CD8-positive, alpha-beta memory T cell (primary cell): Measurements from ENCODE around the gene LITAF. TPM values are rescaled to one million over a fixed set of nuclear protein-coding genes. Genes with fewer than 3 reads are reported as not detected.

Experiments used
- CTCF ChIA-PET: fragments of 350-600 bp; sonication (Branson Sonifier 250); formaldehyde crosslinking; loops from one replicate; lab custom pipeline; 2021; ENCODE audit warnings: antibody characterized with exemption; lab: Charles Lee
- POLR2A ChIA-PET: fragments of 350-600 bp; sonication (Branson Sonifier 250); formaldehyde crosslinking; loops from one replicate; lab custom pipeline; 2021; ENCODE audit warnings: antibody characterized with exemption; lab: Charles Lee
- DNase-seq, 5 donors: peaks; one replicate each; pipeline versions ENCODE4 v3.0.0 to v3.0.0-alpha.2; 2020 to 2022; ENCODE audit warnings: mixed read lengths in 1 of 5
- H3K27ac ChIP-seq: one replicate; pipeline ENCODE4 v1.7.0; 2013; ENCODE audit warnings: low read depth, mild to moderate bottlenecking, low read length, moderate library complexity
- H3K27me3 ChIP-seq: 2 replicates; pipeline ENCODE4 v1.7.0; 2013; ENCODE audit warnings: low read length, mild to moderate bottlenecking; ENCODE audit not compliant: insufficient read depth, poor library complexity, severe bottlenecking
- H3K36me3 ChIP-seq: 2 replicates; pipeline ENCODE4 v1.7.0; 2013; ENCODE audit warnings: mild to moderate bottlenecking, low read length, moderate library complexity; ENCODE audit not compliant: insufficient read depth
- H3K4me1 ChIP-seq: 2 replicates; pipeline ENCODE4 v1.7.0; 2013; ENCODE audit warnings: mild to moderate bottlenecking, low read length, moderate library complexity; ENCODE audit not compliant: insufficient read depth
- H3K4me3 ChIP-seq: 2 replicates; pipeline ENCODE4 v1.7.0; 2013; ENCODE audit warnings: mild to moderate bottlenecking, low read length
- H3K9me3 ChIP-seq: 2 replicates; pipeline ENCODE4 v1.7.0; 2013; ENCODE audit warnings: mild to moderate bottlenecking, low read length
- H3K27ac Mint-ChIP-seq, 8 donors: one replicate each; pipeline ENCODE4 v1.8.0; 2020 to 2021; ENCODE audit warnings: mixed read lengths in 8 of 8, mild to moderate bottlenecking in 6 of 8, inconsistent platforms in 3 of 8, moderate library complexity in 3 of 8
- H3K27me3 Mint-ChIP-seq, 2 donors: one replicate each; pipeline ENCODE4 v1.8.0; 2020 to 2021; ENCODE audit warnings: mixed read lengths in 2 of 2, mild to moderate bottlenecking in 1 of 2, moderate library complexity in 1 of 2
- H3K36me3 Mint-ChIP-seq, 3 donors: one replicate each; pipeline ENCODE4 v1.8.0; 2020 to 2021; ENCODE audit warnings: mixed read lengths in 3 of 3, inconsistent platforms in 1 of 3, mild to moderate bottlenecking in 1 of 3
- H3K4me1 Mint-ChIP-seq, 3 donors: one replicate each; pipeline ENCODE4 v1.8.0; 2020 to 2021; ENCODE audit warnings: mixed read lengths in 3 of 3, inconsistent platforms in 1 of 3, mild to moderate bottlenecking in 1 of 3
- H3K4me3 Mint-ChIP-seq, 7 donors: one replicate each; pipeline ENCODE4 v1.8.0; 2020 to 2021; ENCODE audit warnings: mixed read lengths in 7 of 7, mild to moderate bottlenecking in 6 of 7, moderate library complexity in 4 of 7, inconsistent platforms in 2 of 7
- H3K9me3 Mint-ChIP-seq, 5 donors: one replicate each; pipeline ENCODE4 v1.8.0; 2020 to 2022; ENCODE audit warnings: mixed read lengths in 5 of 5, mild to moderate bottlenecking in 3 of 5, moderate library complexity in 2 of 5, inconsistent platforms in 1 of 5
- polyA plus RNA-seq: library from polyadenylated mRNA; unstranded; fragments of 300-500 nt; fragmentation: Illumina TruSeq; gene quantifications from one replicate; pipeline ENCODE4 v1.2.3, GENCODE V29; 2021
- total RNA-seq, 2 experiments: library from RNA; stranded (reverse); gene quantifications; one replicate each; pipeline ENCODE4 v1.2.3, GENCODE V29; 2021

LITAF gene
- total RNA-seq (100 to 1,000 TPM; 199 to 201 TPM), polyA plus RNA-seq (629 TPM)

DNA sequence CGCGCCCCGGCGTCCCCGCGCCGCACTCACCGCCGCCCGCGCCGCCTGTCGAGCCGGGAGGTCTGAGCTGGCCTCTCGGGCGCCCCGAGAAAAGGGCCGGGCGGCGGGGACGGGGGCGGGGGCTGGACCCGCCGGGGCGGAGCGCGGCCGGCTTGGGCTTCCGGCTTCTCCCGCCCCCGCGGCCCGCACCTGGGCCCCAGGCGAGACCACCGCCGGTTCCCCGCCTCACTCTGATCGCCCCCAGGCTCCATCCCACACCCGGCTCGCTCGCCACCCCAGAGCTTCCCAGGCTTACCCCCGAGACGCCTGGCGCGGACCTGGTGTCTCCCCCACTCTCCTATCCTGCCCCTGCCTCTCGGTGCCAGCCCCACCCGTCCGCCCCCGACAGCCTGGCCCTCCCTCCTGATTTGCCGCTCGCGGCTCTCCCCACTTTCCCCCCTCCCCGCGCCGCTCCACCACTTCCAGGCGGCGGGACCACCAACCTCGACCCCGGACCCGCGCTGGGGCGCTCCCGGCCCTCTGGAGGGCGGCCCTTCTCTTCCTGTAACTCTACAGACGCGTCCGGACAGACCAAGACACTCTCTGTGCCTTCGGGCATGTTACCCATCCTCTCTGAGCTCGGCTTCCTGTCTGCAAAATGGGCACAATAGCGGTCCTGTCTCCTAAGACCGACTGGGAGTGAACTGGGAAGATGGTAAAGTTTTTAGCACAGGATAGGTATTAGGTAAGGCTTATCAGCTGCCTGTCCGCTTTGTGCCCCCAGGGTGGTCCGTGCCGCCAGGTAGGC, at the start of gene LITAF:
Gene LITAF (minus strand): TSS at position 64 of the 787 bp plus-strand sequence. CDS start 30,189 bp downstream, outside the sequence.
- H3K4me3 ChIP-seq: peak within 1 kb of the TSS; percentile 96
- no peaks in the 10 kb centered on the region for H3K27me3 ChIP-seq
- H3K4me1 ChIP-seq: peaks cover 37% of the 10 kb centered on the region
- ChIA-PET CTCF (interaction anchor here (0.9 to 1.4 kb wide), 12 partner anchors 13 to 210 kb away, joined by 3 to 6 read pairs (median 3); partner anchors contain the start of gene ZC3H7A), POLR2A (interaction anchor here (1.3 to 2.2 kb wide), 4 partner anchors 11 to 35 kb away, joined by 4 to 14 read pairs (median 8); no protein-coding TSS in a partner anchor)
- peaks cover 0 to 2% of the 10 kb centered on the region in 2 donors for H3K27me3 Mint-ChIP-seq
- peaks cover 0 to 39% (median 3%) of the 10 kb centered on the region in 3 donors for H3K36me3 Mint-ChIP-seq
- peaks cover 42 to 52% (median 45%) of the 10 kb centered on the region in 3 donors for H3K4me1 Mint-ChIP-seq
- H3K27ac ChIP-seq: peak within 1 kb of the TSS; percentile 73
- peak within 1 kb of the TSS; percentile 94 to 99 (median 97) for H3K4me3 Mint-ChIP-seq
- H3K9me3 Mint-ChIP-seq: peaks cover 0 to 1% (median 0%) of the 10 kb centered on the region in 5 donors
- H3K36me3 ChIP-seq: no peaks in the 10 kb centered on the region
- DNase-seq: peak; percentile 51 to 74 (median 65)
- peak within 1 kb of the TSS; percentile 87 to 99 (median 96) for H3K27ac Mint-ChIP-seq
- H3K9me3 ChIP-seq: no peaks in the 10 kb centered on the region

GRCh38 chr16:11636172-11636721, 49.5 kb upstream of the LITAF start:
- no peaks in the 10 kb centered on the region for H3K36me3 ChIP-seq
- no peaks in the 10 kb centered on the region for H3K27me3 Mint-ChIP-seq
- no peaks in the 10 kb centered on the region for H3K27me3 ChIP-seq
- peaks cover 10% of the 10 kb centered on the region for H3K4me1 ChIP-seq
- H3K36me3 Mint-ChIP-seq: no peaks in the 10 kb centered on the region
- H3K9me3 ChIP-seq: no peaks in the 10 kb centered on the region
- H3K9me3 Mint-ChIP-seq: no peaks in the 10 kb centered on the region
- H3K4me1 Mint-ChIP-seq: peaks cover 22 to 25% (median 24%) of the 10 kb centered on the region in 3 donors
- peak in 1 of 5 donors; percentile 51 for DNase-seq
- no peak overlapping the region for H3K4me3 Mint-ChIP-seq
- CTCF ChIA-PET: interaction anchor here (0.6 to 1.4 kb wide), 4 partner anchors 14 to 230 kb away, joined by 3 to 4 read pairs (median 3); no protein-coding TSS in a partner anchor
- no peak overlapping the region for H3K4me3 ChIP-seq
- peak overlapping the region in 1 of 8 donors; percentile 17 for H3K27ac Mint-ChIP-seq
- H3K27ac ChIP-seq: no peak overlapping the region
- POLR2A ChIA-PET: no interaction called here

- Histone ChIP-seq H3K9me3 (no peaks in the 10 kb centered on the region), H3K36me3 (no peaks in the 10 kb centered on the region), H3K4me1 (peaks cover 4% of the 10 kb centered on the region), H3K4me3 (no peak overlapping the region), H3K27ac (no peak overlapping the region), H3K27me3 (no peaks in the 10 kb centered on the region)
- H3K27ac Mint-ChIP-seq: peak overlapping the region in 1 of 8 donors; percentile 17
- H3K4me3 Mint-ChIP-seq: no peak overlapping the region
- DNase-seq: no peak
- peaks cover 20 to 25% (median 22%) of the 10 kb centered on the region in 3 donors for H3K4me1 Mint-ChIP-seq
- no peaks in the 10 kb centered on the region for H3K27me3 Mint-ChIP-seq
- CTCF ChIA-PET: interaction anchor here (0.8 kb wide), 1 partner anchor 229 kb away, joined by 3 read pairs; no protein-coding TSS in a partner anchor
- no peaks in the 10 kb centered on the region for H3K36me3 Mint-ChIP-seq
- POLR2A ChIA-PET: no interaction called here
- no peaks in the 10 kb centered on the region for H3K9me3 Mint-ChIP-seq
These were observed 49.0 kb upstream of the LITAF start for GRCh38 chr16:11635679-11636171.

DNA sequence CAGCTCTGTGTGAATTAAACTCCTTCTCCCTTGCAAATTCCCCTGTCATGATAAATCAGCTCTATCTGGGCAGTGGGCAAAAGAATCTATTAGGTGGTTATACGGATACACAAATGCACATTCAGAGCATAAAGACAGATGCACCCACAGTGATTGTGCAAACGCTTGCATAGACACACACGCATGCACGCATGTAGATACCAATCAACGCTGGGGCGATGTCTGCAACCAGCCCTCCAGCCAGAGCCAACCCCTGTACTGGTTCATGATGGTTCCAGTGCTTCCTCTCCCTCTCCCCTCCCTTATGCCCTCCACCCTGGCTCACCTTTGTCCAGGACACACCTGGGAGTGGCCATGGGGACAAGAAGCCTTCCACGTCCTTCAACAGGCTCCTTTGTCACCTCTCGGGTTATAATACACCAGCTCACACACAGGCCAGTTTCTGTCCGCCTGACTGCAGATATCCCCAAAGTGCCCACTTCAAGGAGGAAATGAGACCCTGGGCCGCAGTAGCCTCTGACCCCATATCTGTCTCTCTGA, 48.5 kb upstream of the LITAF start:
- no peak for DNase-seq
- ChIA-PET CTCF (no interaction called here), POLR2A (no interaction called here)
- H3K36me3 Mint-ChIP-seq: no peaks in the 10 kb centered on the region
- H3K4me3 Mint-ChIP-seq: no peak overlapping the region
- H3K27ac ChIP-seq: no peak overlapping the region
- peaks cover 18 to 25% (median 22%) of the 10 kb centered on the region in 3 donors for H3K4me1 Mint-ChIP-seq
- H3K9me3 Mint-ChIP-seq: no peaks in the 10 kb centered on the region
- H3K9me3 ChIP-seq: no peaks in the 10 kb centered on the region
- H3K4me1 ChIP-seq: peaks cover 1% of the 10 kb centered on the region
- no peak overlapping the region for H3K27ac Mint-ChIP-seq
- no peaks in the 10 kb centered on the region for H3K36me3 ChIP-seq
- H3K27me3 Mint-ChIP-seq: no peaks in the 10 kb centered on the region
- H3K4me3 ChIP-seq: no peak overlapping the region
- H3K27me3 ChIP-seq: no peaks in the 10 kb centered on the region

DNA sequence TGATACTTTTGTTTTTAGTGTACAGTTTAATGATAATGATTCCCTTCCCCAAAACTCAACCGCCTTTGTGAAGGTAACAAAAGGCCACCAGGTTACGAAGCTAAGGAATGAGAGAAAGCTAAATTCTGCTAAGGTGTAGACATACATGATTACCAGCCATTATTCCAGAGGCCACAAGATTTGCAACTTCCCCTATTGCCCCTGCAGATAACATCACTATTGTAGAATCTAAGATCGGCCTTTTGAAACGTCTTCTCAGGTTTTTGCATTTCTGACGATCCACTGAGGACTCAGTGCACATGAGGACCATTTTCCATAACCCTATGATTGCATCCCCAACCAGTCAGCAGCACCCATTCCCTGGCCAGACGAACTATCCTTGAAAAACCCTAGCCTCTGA, 47.6 kb upstream of the LITAF start:
- ChIA-PET POLR2A (no interaction called here), CTCF (no interaction called here)
- H3K9me3 ChIP-seq: no peaks in the 10 kb centered on the region
- no peaks in the 10 kb centered on the region for H3K9me3 Mint-ChIP-seq
- no peak overlapping the region for H3K27ac ChIP-seq
- no peak overlapping the region for H3K4me3 ChIP-seq
- H3K27me3 ChIP-seq: no peaks in the 10 kb centered on the region
- peak overlapping the region in 1 of 8 donors; percentile 24 for H3K27ac Mint-ChIP-seq
- H3K27me3 Mint-ChIP-seq: no peaks in the 10 kb centered on the region
- H3K4me1 Mint-ChIP-seq: peaks cover 17 to 33% (median 28%) of the 10 kb centered on the region in 3 donors
- DNase-seq: no peak
- H3K36me3 Mint-ChIP-seq: no peaks in the 10 kb centered on the region
- H3K4me1 ChIP-seq: peaks cover 9% of the 10 kb centered on the region
- no peaks in the 10 kb centered on the region for H3K36me3 ChIP-seq
- no peak overlapping the region for H3K4me3 Mint-ChIP-seq

DNA sequence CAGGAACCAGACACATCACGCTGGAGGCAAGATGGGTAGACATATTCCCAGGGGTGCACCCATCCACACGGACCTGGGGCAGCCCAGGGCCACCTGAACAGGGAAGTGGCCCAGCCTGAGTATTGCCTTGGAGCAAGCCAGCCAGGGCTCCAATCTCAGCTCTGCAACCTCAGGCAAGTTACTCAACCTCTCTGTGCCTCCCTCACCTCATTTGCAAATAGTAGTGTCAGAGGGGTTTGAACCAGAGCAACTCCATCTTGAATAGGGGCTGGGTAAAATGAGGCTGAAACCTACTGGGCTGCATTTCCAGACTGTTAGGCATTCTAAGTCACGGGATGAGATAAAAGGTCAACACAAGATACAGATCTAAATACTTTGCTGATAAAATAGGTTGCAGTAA, 46.4 kb upstream of the LITAF start:
- H3K36me3 Mint-ChIP-seq: no peaks in the 10 kb centered on the region
- Histone ChIP-seq H3K27ac (no peak overlapping the region), H3K27me3 (no peaks in the 10 kb centered on the region), H3K36me3 (no peaks in the 10 kb centered on the region), H3K4me3 (no peak overlapping the region), H3K4me1 (peaks cover 13% of the 10 kb centered on the region), H3K9me3 (no peaks in the 10 kb centered on the region)
- no peaks in the 10 kb centered on the region for H3K27me3 Mint-ChIP-seq
- no peak overlapping the region for H3K4me3 Mint-ChIP-seq
- ChIA-PET POLR2A (no interaction called here), CTCF (interaction anchor here (2.8 kb wide), 1 partner anchor 101 kb away, joined by 8 read pairs; no protein-coding TSS in a partner anchor)
- no peak for DNase-seq
- no peaks in the 10 kb centered on the region for H3K9me3 Mint-ChIP-seq
- H3K27ac Mint-ChIP-seq: no peak overlapping the region
- H3K4me1 Mint-ChIP-seq: peaks cover 19 to 40% (median 32%) of the 10 kb centered on the region in 3 donors

DNA sequence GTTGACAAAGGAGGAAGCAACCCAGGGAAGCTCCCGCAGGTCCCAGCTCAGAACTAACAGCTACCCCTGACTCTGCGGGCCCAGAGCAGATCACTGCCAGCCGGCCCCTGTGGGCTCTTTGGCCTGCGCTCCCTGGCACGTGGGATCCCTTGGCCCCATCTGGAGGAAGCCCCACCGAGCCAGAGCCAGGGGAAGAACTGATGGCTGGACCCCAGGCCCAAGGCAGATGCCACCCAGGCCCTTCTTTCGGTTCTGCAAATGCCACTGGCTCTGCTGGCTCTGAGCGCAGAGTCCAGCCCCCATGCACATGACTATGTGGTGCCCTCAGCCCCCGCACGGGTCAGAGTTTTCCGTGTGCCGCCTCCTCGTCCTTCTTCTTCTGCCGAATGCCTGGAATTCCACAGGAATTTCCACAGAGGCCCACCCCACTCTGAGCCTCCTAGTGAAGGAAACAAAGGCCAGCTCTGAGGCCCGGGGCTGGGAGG, 45.8 kb upstream of the LITAF start:
- Histone ChIP-seq H3K36me3 (no peaks in the 10 kb centered on the region), H3K27me3 (no peaks in the 10 kb centered on the region), H3K9me3 (no peaks in the 10 kb centered on the region), H3K4me3 (no peak overlapping the region), H3K27ac (no peak overlapping the region), H3K4me1 (peaks cover 13% of the 10 kb centered on the region)
- H3K4me1 Mint-ChIP-seq: peaks cover 20 to 42% (median 32%) of the 10 kb centered on the region in 3 donors
- H3K27ac Mint-ChIP-seq: no peak overlapping the region
- POLR2A ChIA-PET: no interaction called here
- H3K9me3 Mint-ChIP-seq: no peaks in the 10 kb centered on the region
- CTCF ChIA-PET: interaction anchor here (2.8 kb wide), 1 partner anchor 100 kb away, joined by 8 read pairs; no protein-coding TSS in a partner anchor
- no peaks in the 10 kb centered on the region for H3K36me3 Mint-ChIP-seq
- no peaks in the 10 kb centered on the region for H3K27me3 Mint-ChIP-seq
- no peak for DNase-seq
- no peak overlapping the region for H3K4me3 Mint-ChIP-seq
